Measurements from ENCODE around the gene DUT.

GRCh38 chr15:48315041-48315440 is 16.2 kb upstream of the DUT start:
- no peak for TF ChIP-seq ZNF274 (IDR thresholded peaks at IDR 0.05; ENCODE audit: low read depth, low read length)
- TF ChIP-seq YY1 (IDR thresholded peaks at IDR 0.05; ENCODE audit: insufficient read depth, insufficient read length) = no peak

All from NT2/D1 (cell line).